GM12878 (cell line): ENCODE data around the gene TMCC2.

Experiments
- CHD4 ChIP-seq: fragments of 200-600 bp; sonication (generic); IDR thresholded peaks from 2 replicates; pipeline ENCODE4 v1.6.1; 2016; ENCODE audit warnings: mild to moderate bottlenecking
- CTCF ChIP-seq, 3 experiments: IDR thresholded peaks in 2 of 3; conservative IDR thresholded peaks in 1 of 3; 2 replicates each; pipeline ENCODE4 v1.5.1; 2011; ENCODE audit warnings: low read depth in 3 of 3, low read length in 3 of 3, mild to moderate bottlenecking in 3 of 3, control low read depth in 2 of 3, moderate library complexity in 2 of 3, inconsistent platforms in 1 of 3, mixed read lengths in 1 of 3; ENCODE audit not compliant: control insufficient read depth in 2 of 3, insufficient read depth in 1 of 3; ENCODE audit errors: extremely low read depth in 1 of 3
- E2F4 ChIP-seq: IDR thresholded peaks from 2 replicates; pipeline ENCODE4 v1.6.1; 2012; ENCODE audit warnings: low read depth, low read length, improper control_type of control experiment
- NFXL1 ChIP-seq: fragments of 450-650 bp; IDR thresholded peaks from 2 replicates; pipeline ENCODE4 v1.6.1; 2017; ENCODE audit warnings: antibody characterized with exemption, mild to moderate bottlenecking, borderline replicate concordance
- RCOR1 ChIP-seq: conservative IDR thresholded peaks from 2 replicates; pipeline ENCODE4 v1.6.1; 2012; ENCODE audit warnings: low read depth, low read length, improper control_type of control experiment

DNA sequence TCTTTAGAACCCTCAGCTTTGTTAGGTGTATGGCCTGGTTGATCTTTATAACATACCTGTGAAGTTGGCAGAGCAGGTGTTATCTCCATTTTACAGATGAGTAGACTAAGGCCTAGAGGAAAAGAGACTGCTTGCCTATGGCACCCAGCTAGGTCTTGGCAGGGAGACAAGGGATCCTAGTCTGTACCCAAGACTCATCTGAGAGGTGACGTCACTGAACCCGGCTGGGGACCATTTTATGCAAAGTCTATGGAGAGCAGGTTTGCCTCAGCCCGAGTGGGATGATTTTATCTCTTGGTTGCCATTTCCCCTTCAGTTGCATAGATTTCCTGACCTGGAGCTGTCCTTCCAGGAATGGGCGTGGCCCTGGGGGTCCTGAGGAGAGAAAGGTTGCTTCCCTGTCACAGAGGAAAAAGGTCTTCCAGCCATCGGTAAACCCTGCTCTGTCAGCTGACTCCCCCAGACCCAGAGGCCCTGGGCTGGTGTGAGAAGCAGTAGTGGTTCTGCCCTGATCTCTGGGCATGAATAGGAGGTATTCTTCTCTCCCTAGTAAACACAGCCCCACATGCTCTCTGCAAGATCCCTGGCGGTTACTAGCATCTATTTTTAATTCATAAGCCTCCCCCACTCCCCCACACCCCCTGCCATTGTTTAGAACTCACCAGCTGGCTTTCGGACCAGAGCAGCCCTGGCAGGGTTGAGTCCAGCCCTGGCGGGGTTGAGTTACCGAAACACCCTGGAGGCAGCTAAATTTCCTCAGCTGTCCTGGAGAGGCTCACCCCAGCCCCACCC lies 19.6 kb downstream of the TMCC2 start:
- no peak for TF ChIP-seq E2F4
- no peak for TF ChIP-seq RCOR1
- TF ChIP-seq NFXL1 = no peak
- no peak for TF ChIP-seq CTCF (IDR thresholded peaks at IDR 0.05 in 2 of 3, conservative IDR thresholded peaks at IDR 0.05 in 1 of 3; ENCODE audit: control insufficient read depth in 2 of 3, extremely low read depth in 1 of 3, insufficient read depth in 1 of 3, low read depth in 3 of 3, low read length in 3 of 3)
- no peak for TF ChIP-seq CHD4
